Transverse colon (tissue), 4 donors: ENCODE measurements around the gene ELAVL1. TPM values are rescaled to one million over a fixed set of nuclear protein-coding genes. Genes with fewer than 3 reads are reported as not detected.
"Not testable (repeated sequence)": the region's sequence is repeated elsewhere in the genome, so short reads cannot be mapped to it uniquely, and the experiment has no call there.

Source experiments
- DNase-seq: peaks from one replicate; pipeline ENCODE4 v3.0.0-alpha.2; 2019
- H3K27ac ChIP-seq, 4 donors: fragments of 200-600 bp; sonication (generic); 2 replicates each; pipeline ENCODE4 v1.5.1; 2016 to 2018; ENCODE audit warnings: inconsistent platforms in 4 of 4
- H3K27me3 ChIP-seq: fragments of 200-600 bp; sonication (generic); 2 replicates; pipeline ENCODE4 v1.5.1; 2017; ENCODE audit warnings: inconsistent platforms
- H3K36me3 ChIP-seq, 4 donors: fragments of 200-600 bp; sonication (generic); 2 replicates each; pipeline ENCODE4 v1.5.1; 2017 to 2019; ENCODE audit warnings: inconsistent platforms in 4 of 4
- H3K4me1 ChIP-seq, 4 donors: fragments of 200-600 bp; sonication (generic); 2 replicates each; pipeline ENCODE4 v1.5.1; 2017 to 2020; ENCODE audit warnings: inconsistent platforms in 4 of 4
- H3K4me3 ChIP-seq, 4 donors: fragments of 200-600 bp; sonication (generic); 1 replicate in 1 of 4; 2 replicates in 3 of 4; pipeline versions ENCODE4 v1.5.1 to v1.6.1; 2017 to 2019; ENCODE audit warnings: inconsistent platforms in 4 of 4
- H3K9me3 ChIP-seq, 2 donors: fragments of 200-600 bp; sonication (generic); 2 replicates each; pipeline ENCODE4 v1.5.1; 2017 to 2019; ENCODE audit warnings: inconsistent platforms in 2 of 2
- EP300 ChIP-seq: sonication (generic); formaldehyde crosslinking; IDR thresholded peaks from one replicate; pipeline ENCODE4 v1.6.1; 2017; ENCODE audit warnings: antibody characterized with exemption, low read depth
- POLR2A ChIP-seq: fragments of 450-650 bp; IDR thresholded peaks from one replicate; pipeline ENCODE4 v1.6.1; 2016; ENCODE audit warnings: antibody characterized with exemption, mild to moderate bottlenecking, moderate library complexity
- POLR2AphosphoS5 ChIP-seq, 3 donors: sonication (generic); formaldehyde crosslinking; IDR thresholded peaks; one replicate each; pipeline ENCODE4 v1.6.1; 2016; ENCODE audit warnings: antibody characterized with exemption in 3 of 3
- WGBS, 2 donors: methylation state at CpG; one replicate each; pipeline ENCODE4 v1.1.5; 2018; ENCODE audit warnings: low coverage in 1 of 2; 5-methylcytosine and 5-hydroxymethylcytosine counted together
- in situ Hi-C, 4 donors: fragments of 200-750 bp; cut with MboI; loops; one replicate each; pipeline versions ENCODE4 v1.15.0 to v1.15.1; 2017; ENCODE audit warnings: low sequenced_read_pairs in 3 of 4, low pct_ligation_motif_present in 1 of 4, low pct_unique_long_range_greater_than_20kb in 1 of 4
- intact Hi-C: fragments of 100-400 bp; cut with DNase I; formaldehyde crosslinking; loops from one replicate; pipeline ENCODE4 v1.15.1; 2023; ENCODE audit warnings: low total_unique reads
- total RNA-seq, 4 donors: library from RNA; depleted of rRNA; stranded (reverse); fragments of >200 nt; gene quantifications; one replicate each; pipeline ENCODE4 v1.1.0, GENCODE V29; 2016
- TF ChIP-seq, protein P1 (sequence below), 5 experiments: fragments of 200-600 bp in 3 of 5; fragments of 450-650 bp in 2 of 5; sonication (generic) in 3 of 5; IDR thresholded peaks; 1 replicate in 2 of 5; 2 replicates in 3 of 5; pipeline ENCODE4 v1.5.1; 2016 to 2017; ENCODE audit warnings: antibody characterized with exemption in 5 of 5, inconsistent platforms in 3 of 5, mild to moderate bottlenecking in 2 of 5, moderate library complexity in 1 of 5

Gene ELAVL1
- total RNA-seq, 4 donors from 2014 or later, result 11.9 to 101 (median 22.4) TPM

DNA sequence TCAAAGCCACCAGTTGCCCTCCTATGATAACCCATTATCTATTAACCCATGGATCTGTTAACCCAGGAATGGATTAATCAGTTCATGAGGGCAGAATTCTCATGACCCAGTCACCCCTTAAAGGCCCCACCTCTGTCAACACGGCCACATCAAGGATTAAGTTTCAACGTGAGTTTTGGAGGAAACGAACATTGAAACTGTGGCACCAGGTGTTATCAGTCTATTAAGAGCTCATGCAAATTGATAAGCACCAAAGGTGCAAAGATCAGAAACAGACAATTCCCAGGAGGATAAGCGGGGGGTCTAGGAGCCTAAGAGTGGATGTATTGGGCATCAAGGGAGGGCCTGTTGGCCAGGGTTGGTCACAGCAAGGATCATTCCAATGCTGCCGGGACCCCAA lies 19.9 kb upstream of the ELAVL1 start:
- TF ChIP-seq POLR2AphosphoS5 (IDR thresholded peaks at IDR 0.05) (no peak), EP300 (no peak), POLR2A (no peak)
- TF ChIP-seq, protein P1, sequence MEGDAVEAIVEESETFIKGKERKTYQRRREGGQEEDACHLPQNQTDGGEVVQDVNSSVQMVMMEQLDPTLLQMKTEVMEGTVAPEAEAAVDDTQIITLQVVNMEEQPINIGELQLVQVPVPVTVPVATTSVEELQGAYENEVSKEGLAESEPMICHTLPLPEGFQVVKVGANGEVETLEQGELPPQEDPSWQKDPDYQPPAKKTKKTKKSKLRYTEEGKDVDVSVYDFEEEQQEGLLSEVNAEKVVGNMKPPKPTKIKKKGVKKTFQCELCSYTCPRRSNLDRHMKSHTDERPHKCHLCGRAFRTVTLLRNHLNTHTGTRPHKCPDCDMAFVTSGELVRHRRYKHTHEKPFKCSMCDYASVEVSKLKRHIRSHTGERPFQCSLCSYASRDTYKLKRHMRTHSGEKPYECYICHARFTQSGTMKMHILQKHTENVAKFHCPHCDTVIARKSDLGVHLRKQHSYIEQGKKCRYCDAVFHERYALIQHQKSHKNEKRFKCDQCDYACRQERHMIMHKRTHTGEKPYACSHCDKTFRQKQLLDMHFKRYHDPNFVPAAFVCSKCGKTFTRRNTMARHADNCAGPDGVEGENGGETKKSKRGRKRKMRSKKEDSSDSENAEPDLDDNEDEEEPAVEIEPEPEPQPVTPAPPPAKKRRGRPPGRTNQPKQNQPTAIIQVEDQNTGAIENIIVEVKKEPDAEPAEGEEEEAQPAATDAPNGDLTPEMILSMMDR (IDR thresholded peaks at IDR 0.05), result no peak
- Histone ChIP-seq H3K4me3 (no peak overlapping the region), H3K27me3 (no peaks in the 10 kb centered on the region), H3K9me3 (no peaks in the 10 kb centered on the region), H3K36me3 (no peaks in the 10 kb centered on the region), H3K27ac (no peak overlapping the region), H3K4me1 (no peaks in the 10 kb centered on the region)
- no peak for DNase-seq
- 65 to 67% methylated on average over 4 to 5 of the region's 5 CpGs for WGBS, 2 donors
- intact Hi-C loops (no loop called here), in situ Hi-C loops (no loop called here)

GRCh38 chr19:8024256-8024655 lies 18.8 kb upstream of the ELAVL1 start:
- H3K9me3 ChIP-seq, H3K27me3 ChIP-seq, H3K4me1 ChIP-seq, in situ Hi-C loops, H3K36me3 ChIP-seq, H3K27ac ChIP-seq, H3K4me3 ChIP-seq, DNase-seq: not testable (repeated sequence)
- intact Hi-C loops, result loop anchor here (5.0 kb wide), 1 partner anchor 707 kb away; no protein-coding TSS in a partner anchor
- WGBS, 2 donors, result 92 to 99% methylated on average over 2 to 3 of the region's 3 CpGs

- intact Hi-C loops (loop anchor here (5.0 kb wide), 1 partner anchor 706 kb away; no protein-coding TSS in a partner anchor), in situ Hi-C loops (no loop called here)
- no peaks in the 10 kb centered on the region for H3K9me3 ChIP-seq
- no peaks in the 10 kb centered on the region for H3K36me3 ChIP-seq
- H3K4me1 ChIP-seq, result no peaks in the 10 kb centered on the region
- no peak for DNase-seq
- H3K27me3 ChIP-seq, result no peaks in the 10 kb centered on the region
- WGBS, 2 donors, result 79 to 89% methylated on average over 3 to 5 of the region's 5 CpGs
- no peak overlapping the region for H3K4me3 ChIP-seq
- no peak overlapping the region for H3K27ac ChIP-seq
- TF ChIP-seq EP300, result no peak
- TF ChIP-seq, protein P1 (IDR thresholded peaks at IDR 0.05), result no peak
- no peak for TF ChIP-seq POLR2AphosphoS5 (IDR thresholded peaks at IDR 0.05)
- TF ChIP-seq POLR2A, result no peak
Measured at GRCh38 chr19:8023371-8023770, 17.9 kb upstream of the ELAVL1 start.

- TF ChIP-seq, protein P1 (IDR thresholded peaks at IDR 0.05), result no peak
- TF ChIP-seq EP300 (no peak), POLR2AphosphoS5 (IDR thresholded peaks at IDR 0.05) (no peak), POLR2A (no peak)
- Histone ChIP-seq H3K27me3 (no peaks in the 10 kb centered on the region), H3K4me1 (no peaks in the 10 kb centered on the region), H3K36me3 (no peaks in the 10 kb centered on the region), H3K27ac (no peak overlapping the region), H3K9me3 (no peaks in the 10 kb centered on the region), H3K4me3 (no peak overlapping the region)
- DNase-seq, result no peak
- intact Hi-C loops (loop anchor here (5.0 kb wide), 1 partner anchor 705 kb away; no protein-coding TSS in a partner anchor), in situ Hi-C loops (no loop called here)
- 77 to 82% methylated on average over 7 to 13 of the region's 13 CpGs for WGBS, 2 donors
Measured at GRCh38 chr19:8022275-8022674, 16.8 kb upstream of the ELAVL1 start.

- TF ChIP-seq POLR2A, result no peak
- no peak for TF ChIP-seq POLR2AphosphoS5 (IDR thresholded peaks at IDR 0.05)
- TF ChIP-seq, protein P1 (IDR thresholded peaks at IDR 0.05), result no peak
- no peak for TF ChIP-seq EP300
- in situ Hi-C loops, result no loop called here
Measured at GRCh38 chr19:8021374-8021773, 15.9 kb upstream of the ELAVL1 start.

More at GRCh38 chr19:8021374-8021773, 15.9 kb upstream of the ELAVL1 start:
- no peaks in the 10 kb centered on the region for H3K27me3 ChIP-seq
- H3K9me3 ChIP-seq, result no peaks in the 10 kb centered on the region
- no peak overlapping the region for H3K4me3 ChIP-seq
- WGBS, 2 donors, result 81 to 95% methylated on average over 3 to 8 of the region's 8 CpGs
- no peak overlapping the region for H3K27ac ChIP-seq
- no peak for DNase-seq
- intact Hi-C loops, result loop anchor here (5.0 kb wide), 1 partner anchor 704 kb away; no protein-coding TSS in a partner anchor
- H3K36me3 ChIP-seq, result no peaks in the 10 kb centered on the region
- H3K4me1 ChIP-seq, result no peaks in the 10 kb centered on the region
